HFF-Myc (cell line): ENCODE results near the gene KY.

Experiments
- DNase-seq: peaks from one replicate; pipeline ENCODE4 v3.0.0-alpha.2; 2011; ENCODE audit warnings: low read depth; ENCODE audit errors: extremely low read depth
- H3K4me3 ChIP-seq: replicated peaks from 2 replicates; pipeline ENCODE4 v1.5.1; 2011; ENCODE audit warnings: low read depth, mild to moderate bottlenecking, control low read depth, low read length
- TF ChIP-seq, protein P1 (sequence below): IDR thresholded peaks from 2 replicates; pipeline ENCODE4 v1.5.1; 2012; ENCODE audit warnings: mild to moderate bottlenecking, low read depth, low read length, control low read depth; ENCODE audit errors: missing control alignments

Gene KY

DNA sequence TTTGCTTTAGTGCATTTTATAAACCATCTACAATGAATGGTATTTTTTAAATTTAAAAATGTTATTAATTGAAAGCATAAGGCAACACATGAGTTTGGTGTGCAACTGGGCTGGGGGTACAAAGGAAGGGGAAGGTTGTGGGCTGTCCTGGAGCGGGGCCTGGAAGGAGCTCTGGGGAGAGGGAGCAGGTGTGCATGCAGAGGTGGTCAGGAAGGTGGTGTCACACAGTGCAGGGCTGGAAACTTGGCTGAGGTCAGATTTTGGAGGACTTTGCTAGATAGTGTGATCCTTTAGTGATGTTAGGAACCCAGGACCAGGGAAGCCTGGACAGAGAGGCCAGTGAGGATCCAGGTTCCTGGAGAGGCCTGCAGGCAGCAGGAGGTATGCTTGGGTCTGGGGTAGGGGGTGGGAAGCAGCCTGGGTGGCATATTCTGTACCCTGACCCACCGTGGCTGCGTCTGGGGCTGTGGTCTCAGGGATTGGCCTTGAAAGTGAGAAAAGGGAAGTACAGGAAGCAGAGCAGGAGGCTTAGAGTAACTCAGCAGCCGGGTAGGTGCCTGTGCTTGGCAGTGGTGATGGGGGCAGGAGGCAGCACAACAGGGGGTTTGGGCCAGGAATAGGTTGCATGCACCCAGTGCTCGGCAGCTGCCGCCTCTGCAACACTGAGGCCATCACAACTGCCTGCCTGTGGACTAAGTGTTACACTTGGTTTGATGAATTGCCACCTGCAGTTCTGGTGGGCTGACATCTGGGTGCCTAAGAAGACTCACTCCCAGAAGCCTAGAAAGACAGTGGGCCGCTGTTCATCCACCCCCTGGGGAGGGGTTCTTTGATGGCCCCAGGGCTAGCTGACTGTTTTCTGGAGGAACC is 33.0 kb downstream of the KY start:
- DNase-seq: no peak
- TF ChIP-seq, protein P1, sequence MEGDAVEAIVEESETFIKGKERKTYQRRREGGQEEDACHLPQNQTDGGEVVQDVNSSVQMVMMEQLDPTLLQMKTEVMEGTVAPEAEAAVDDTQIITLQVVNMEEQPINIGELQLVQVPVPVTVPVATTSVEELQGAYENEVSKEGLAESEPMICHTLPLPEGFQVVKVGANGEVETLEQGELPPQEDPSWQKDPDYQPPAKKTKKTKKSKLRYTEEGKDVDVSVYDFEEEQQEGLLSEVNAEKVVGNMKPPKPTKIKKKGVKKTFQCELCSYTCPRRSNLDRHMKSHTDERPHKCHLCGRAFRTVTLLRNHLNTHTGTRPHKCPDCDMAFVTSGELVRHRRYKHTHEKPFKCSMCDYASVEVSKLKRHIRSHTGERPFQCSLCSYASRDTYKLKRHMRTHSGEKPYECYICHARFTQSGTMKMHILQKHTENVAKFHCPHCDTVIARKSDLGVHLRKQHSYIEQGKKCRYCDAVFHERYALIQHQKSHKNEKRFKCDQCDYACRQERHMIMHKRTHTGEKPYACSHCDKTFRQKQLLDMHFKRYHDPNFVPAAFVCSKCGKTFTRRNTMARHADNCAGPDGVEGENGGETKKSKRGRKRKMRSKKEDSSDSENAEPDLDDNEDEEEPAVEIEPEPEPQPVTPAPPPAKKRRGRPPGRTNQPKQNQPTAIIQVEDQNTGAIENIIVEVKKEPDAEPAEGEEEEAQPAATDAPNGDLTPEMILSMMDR: no peak
- no peak overlapping the region for H3K4me3 ChIP-seq

DNA sequence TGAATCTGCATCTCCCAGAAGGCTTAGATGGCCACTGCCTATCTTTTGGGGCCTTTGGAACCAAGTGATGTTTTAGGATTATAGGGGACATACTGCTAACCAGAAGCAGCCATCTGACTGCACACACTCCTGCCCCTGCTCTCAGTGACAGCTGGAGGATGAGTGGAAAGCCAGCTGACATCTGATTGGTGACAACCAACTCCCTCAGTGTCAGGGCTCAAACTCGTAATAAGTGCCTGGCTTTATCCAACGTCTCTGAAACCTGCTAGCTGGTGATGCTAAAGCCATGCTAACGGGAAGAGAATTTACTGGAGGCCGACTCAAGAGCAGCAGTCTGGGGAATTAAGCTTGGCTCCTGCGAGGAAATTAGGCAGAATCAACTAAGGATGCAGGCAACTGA is 35.1 kb downstream of the KY start:
- no peak for DNase-seq
- TF ChIP-seq, protein P1: no peak
- no peak overlapping the region for H3K4me3 ChIP-seq

DNA sequence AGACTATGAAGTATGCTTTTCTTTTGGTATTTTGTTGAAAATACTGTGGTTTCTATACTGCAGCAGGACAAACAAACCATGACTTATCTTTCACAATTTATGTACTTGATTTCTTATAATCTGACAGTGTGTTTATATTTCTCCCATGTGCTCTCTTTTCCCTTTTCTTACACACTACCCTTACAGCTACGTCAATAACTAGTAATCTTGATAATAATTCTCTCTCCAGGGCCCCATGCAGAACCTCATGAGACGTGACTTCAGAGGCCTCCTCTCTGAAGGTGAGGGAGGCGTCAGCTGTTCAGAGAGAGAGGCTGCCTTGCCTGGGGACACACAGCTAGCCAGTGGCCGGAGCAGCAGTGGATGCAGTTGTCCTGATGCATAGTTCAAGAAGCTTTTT is 35.9 kb downstream of the KY start:
- no peak for DNase-seq
- no peak overlapping the region for H3K4me3 ChIP-seq
- TF ChIP-seq, protein P1: no peak

DNA sequence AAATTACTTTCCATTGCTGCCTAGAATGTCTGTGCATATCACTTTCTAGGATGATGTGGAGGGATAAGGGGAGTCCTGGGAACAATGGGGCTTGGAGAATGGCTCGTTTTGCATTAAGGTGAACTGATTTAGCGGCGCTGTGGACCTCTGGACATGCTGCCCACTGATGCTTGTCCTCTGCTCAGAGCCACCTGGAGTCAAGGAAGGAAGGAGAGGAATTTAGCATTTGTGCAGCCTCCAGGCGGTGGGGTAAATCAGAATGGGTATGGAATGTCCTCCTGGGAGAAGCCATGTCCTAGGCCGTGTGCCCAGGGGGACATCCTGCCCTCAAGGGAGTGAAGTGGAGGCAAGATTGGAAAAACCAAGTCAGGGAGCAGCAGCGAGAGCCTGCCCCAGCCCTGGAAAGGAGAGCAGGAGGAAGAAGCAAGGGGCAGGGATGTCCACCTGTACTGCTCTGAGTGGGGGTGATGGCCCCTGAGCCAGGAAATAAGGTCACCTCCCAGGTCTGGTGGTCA is 37.8 kb downstream of the KY start:
- TF ChIP-seq, protein P1: no peak
- no peak overlapping the region for H3K4me3 ChIP-seq
- DNase-seq: no peak

DNA sequence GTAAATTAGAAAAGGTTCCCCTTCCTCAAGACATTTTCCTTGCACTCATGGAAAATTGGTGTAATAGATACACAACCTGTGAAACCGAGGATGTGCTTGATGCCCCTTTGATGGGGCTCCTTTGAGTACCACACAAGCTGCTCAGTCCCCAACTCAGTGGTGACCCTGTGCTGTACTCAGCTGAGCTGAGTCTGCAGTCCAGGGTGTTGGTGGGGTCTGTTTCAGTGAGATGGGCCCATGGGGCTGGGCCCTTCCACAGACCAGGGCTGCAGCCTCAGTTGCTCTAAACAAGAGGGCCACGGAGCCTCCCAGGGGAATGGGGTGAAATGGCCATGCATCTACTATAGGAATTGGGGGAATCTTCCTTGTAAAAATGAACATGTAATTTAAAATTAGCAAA is 39.3 kb downstream of the KY start:
- TF ChIP-seq, protein P1: no peak
- no peak for DNase-seq
- H3K4me3 ChIP-seq: no peak overlapping the region

DNA sequence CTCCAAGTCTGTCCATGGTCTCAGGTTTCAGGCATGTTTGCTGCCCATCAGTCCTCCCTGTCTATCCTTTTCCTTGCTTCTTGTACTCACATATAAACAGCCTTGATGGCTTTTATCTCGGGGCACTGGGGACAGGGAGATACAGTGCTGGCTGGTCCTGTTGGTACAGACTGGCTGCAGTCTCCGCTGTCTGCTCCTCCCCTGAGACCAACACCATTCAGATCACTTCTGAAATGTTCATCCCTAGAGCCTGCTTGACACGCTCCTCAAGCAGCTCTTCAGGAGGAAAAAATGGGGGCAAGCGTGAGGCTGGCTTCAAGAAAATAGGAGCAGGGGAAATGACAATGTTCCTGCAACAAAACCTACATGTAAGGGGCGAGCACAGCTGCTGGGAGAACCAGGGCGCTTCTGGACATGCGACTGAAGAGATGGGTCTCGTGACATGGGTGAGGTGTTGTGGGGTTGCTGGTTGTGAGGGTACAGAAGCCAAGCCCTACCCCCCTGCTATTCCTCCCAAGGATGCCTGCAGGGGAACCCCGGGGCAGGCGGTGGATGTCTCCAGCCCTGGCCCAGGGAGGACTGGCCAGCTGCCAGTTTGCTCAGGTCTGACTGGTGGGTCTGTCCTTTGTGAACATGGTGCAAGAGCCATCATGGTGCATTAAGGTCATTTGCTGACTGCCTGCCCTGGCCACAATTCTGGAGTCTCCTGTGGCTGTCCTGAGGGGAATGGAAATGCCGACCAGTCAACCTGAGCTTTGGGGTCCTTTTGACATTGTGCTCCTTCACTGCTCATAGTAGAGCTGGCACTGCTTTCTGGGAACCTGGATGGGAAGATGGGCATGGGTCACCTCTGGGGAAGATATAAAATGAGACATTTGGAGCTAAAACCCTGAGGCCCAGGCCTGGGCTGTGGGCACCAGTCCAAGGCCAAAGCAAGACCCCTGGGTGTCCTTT is 40.1 kb downstream of the KY start:
- no peak for DNase-seq
- TF ChIP-seq, protein P1: no peak
- H3K4me3 ChIP-seq: no peak overlapping the region
